ENCODE measurements around the gene MSH4.

MSH4 gene

DNA sequence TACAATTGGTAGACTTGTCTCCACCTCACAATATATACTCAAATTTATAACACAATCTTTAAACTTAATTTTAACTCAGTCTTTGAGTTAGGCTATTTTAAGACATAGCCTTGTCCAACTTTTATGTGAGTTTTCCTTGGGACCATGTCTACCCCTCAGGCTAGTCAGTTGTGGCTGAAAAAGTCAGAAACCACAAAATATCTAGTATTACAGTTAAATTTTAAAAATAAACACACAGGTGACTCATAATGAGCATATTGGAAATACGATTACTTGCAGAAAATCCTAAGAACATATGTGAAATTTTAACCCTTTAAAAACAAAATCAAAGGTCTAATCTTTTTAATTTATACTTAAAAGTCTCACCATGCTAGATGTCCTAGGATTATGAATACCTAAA is 140.4 kb downstream of the MSH4 start:
- no peak for DNase-seq (ENCODE audit: low spot score)

DNA sequence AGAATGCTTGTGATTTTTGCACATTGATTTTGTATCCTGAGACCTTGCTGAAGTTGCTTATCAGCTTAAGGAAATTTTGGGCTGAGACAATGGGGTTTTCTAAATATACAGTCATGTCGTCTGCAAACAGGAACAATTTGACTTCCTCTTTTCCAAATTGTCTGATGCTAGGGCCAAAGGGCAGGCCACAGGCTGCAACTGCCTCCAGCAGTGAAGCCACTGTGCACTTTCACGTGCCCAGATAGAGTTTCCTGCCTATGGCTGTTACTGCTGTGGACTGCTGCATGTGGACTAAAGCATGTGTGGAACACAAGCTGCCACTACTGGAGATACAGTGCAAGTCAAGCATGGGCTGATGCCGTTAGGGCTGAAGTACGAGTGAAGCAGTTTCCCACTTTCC is 146.4 kb downstream of the MSH4 start:
- peak; percentile 31 for DNase-seq (ENCODE audit: low spot score)

DNA sequence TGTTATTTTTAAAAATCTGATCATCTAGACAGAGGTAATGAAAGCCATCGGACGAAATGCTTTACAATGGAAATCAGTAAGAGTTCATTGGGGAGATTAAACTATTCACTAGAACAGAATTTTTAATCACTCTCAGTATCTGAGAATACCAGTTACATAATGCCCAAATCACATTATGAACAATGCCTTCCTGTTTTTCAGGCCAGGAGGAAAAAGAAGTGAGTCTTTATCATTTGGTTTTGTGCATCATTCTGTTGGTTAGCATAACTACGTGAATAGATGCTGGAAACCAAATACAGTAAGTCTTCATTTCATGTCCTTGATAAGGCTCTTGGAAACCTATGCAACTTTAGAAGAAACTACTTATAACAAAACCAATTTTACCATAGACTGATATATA is 153.5 kb downstream of the MSH4 start:
- DNase-seq (ENCODE audit: low spot score) = no peak

DNA sequence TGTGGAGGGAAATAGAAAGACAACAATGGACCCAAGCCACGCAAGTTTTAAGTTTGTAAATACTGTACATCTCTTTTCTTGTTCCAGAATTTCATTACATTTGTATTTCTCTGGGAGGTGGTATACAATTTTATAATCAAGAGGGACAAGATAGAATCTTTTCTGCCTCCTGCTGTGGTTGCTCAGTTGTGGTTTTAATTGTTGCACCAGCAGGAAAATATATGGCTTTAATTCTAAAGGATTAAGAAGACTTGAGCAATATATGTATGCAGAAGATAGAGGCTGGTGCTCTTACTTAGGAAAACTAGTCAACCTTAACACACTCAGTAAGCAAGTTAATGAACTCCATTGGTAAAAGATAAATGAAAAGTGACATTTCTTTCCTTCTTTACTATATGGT is 155.3 kb downstream of the MSH4 start:
- no peak for DNase-seq (ENCODE audit: low spot score)

DNA sequence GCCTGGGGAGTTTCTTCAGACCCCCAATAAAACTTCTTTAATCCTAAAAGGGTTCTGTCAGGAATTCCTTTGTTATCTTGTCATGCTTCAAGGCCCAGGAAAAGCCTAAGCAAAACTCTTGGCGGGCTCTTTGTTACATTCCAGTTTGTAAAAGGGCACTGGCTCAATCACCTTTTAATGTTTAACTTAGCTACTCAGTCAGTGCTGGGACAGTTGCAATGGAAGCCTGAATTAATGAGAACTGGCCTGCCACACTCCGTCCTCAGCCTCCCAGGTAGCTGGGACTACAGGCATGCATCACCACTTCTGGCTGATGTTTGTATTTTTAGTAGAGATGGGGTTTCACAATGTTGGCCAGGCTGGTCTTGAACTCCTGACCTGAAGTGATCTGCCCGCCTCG is 156.8 kb downstream of the MSH4 start:
- DNase-seq (ENCODE audit: low spot score) = no peak

DNA sequence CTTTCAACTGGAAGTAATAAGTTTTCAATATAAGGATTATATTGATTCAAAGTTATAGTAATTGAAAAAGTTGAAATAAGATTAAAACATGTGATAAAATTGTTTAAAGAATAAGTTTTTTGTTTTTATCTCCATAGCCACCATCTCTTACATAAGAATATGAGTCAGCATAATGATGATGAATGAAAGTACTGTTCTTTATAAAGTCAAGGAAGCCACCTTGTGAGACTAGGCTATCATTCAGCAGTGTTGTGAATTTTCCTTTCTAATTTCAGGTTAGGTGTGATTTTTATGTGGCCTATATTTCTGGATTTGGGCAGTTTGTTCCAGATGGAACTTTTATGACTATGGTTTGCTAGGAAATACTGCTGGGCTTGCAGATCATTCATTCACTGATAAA is 157.9 kb downstream of the MSH4 start:
- DNase-seq (ENCODE audit: low spot score) = no peak

Measured in pons (tissue), 1 donor.